ENCODE measurements around the gene OVCH1.

GRCh38 chr12:29389295-29389919, 108.1 kb downstream of the OVCH1 start:
- TF ChIP-seq POLR2A (IDR thresholded peaks at IDR 0.05) (no peak), POLR2AphosphoS5 (IDR thresholded peaks at IDR 0.05) (no peak), CTCF (IDR thresholded peaks at IDR 0.05) (no peak)
